Measurements from ENCODE around the gene TMEM200B. TPM values are rescaled to one million over a fixed set of nuclear protein-coding genes. Genes with fewer than 3 reads are reported as not detected.
A peak's percentile ranks its signal among the peaks of the same experiment; 100 is the strongest.

Gene TMEM200B
- total RNA-seq, 1 experiment from 2014 or later, result 9.0 TPM

DNA sequence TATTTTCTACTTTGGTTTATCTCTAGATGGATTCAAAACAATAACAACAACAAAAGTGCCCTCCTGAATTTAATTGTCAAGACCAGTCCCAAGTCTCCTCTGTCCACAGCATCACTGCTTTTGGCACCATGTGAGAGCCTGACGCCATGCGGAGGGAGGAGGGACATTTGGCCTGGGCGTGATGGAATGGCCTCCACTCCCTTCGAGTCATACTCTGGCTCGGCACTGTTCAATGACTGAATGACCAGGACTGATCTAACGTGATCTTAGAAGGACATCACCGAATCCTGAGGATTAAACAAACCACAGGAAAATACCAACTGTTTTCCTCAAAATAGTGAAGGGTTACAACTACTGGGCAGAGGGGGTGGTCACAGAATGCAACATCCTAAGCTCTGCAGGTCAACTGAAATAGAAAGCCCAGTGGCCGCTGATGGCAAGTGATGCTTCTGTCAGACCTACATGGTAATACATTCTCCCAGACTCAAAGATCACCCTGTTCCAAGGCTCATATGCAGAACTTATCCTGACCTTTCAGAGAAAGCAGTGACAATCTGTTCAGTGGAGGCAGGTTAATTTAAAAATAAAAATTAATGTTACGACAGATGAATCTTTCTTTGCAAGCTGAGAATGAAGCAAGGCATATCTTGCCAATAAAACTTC is 38.9 kb upstream of the TMEM200B start:
- no TSS peak for BruUV-seq (replicated peaks)
- Histone ChIP-seq H3K4me2 (ENCODE audit: low read length) (no peak overlapping the region), H3K79me2 (ENCODE audit: low read length) (peaks cover 76% of the 10 kb centered on the region), H3K36me3 (ENCODE audit: low read depth, low read length) (peaks cover 69% of the 10 kb centered on the region), H3K4me3 (ENCODE audit: low read length) (no peak overlapping the region), H3K27me3 (ENCODE audit: low read length) (no peaks in the 10 kb centered on the region), H3K9me2 (replicated peaks; ENCODE audit: low read length) (no peaks in the 10 kb centered on the region), H3F3A (ENCODE audit: low read length, unreplicated experiment) (no peaks in the 10 kb centered on the region), H3K9ac (ENCODE audit: low read length) (no peak overlapping the region), H3K9me3 (ENCODE audit: low read length) (no peaks in the 10 kb centered on the region), H2AFZ (ENCODE audit: low read length) (no peak overlapping the region), H3K4me1 (ENCODE audit: insufficient read depth, low read length) (no peaks in the 10 kb centered on the region), H3K27ac (ENCODE audit: low read length) (no peak overlapping the region), H4K20me1 (ENCODE audit: low read length) (peaks cover 17% of the 10 kb centered on the region; the same call in 1 of the 2 replicates)
- ATAC-seq (peak; percentile 15; the same call in 1 of the 2 replicates), DNase-seq (no peak)
- no peak for TF ChIP-seq EZH2 (IDR thresholded peaks at IDR 0.05; ENCODE audit: low read length, unreplicated experiment)
- TF ChIP-seq, protein P1, sequence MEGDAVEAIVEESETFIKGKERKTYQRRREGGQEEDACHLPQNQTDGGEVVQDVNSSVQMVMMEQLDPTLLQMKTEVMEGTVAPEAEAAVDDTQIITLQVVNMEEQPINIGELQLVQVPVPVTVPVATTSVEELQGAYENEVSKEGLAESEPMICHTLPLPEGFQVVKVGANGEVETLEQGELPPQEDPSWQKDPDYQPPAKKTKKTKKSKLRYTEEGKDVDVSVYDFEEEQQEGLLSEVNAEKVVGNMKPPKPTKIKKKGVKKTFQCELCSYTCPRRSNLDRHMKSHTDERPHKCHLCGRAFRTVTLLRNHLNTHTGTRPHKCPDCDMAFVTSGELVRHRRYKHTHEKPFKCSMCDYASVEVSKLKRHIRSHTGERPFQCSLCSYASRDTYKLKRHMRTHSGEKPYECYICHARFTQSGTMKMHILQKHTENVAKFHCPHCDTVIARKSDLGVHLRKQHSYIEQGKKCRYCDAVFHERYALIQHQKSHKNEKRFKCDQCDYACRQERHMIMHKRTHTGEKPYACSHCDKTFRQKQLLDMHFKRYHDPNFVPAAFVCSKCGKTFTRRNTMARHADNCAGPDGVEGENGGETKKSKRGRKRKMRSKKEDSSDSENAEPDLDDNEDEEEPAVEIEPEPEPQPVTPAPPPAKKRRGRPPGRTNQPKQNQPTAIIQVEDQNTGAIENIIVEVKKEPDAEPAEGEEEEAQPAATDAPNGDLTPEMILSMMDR (conservative IDR thresholded peaks at IDR 0.05; ENCODE audit: low read depth, low read length), result no peak
- TF ChIP-seq EZH2phosphoT487 (IDR thresholded peaks at IDR 0.05; ENCODE audit: borderline replicate concordance, low read length), result no peak
- ChIA-PET CTCF (no interaction called here), POLR2A (ENCODE audit: unreplicated experiment) (no interaction called here)
- intact Hi-C loops (cut with micrococcal nuclease), result no loop called here

GRCh38 chr1:29162025-29162424 is 38.3 kb upstream of the TMEM200B start:
- ChIA-PET CTCF (no interaction called here), POLR2A (ENCODE audit: unreplicated experiment) (no interaction called here)
- DNase-seq, result no peak
- H3K9me2 ChIP-seq (replicated peaks; ENCODE audit: low read length), result no peaks in the 10 kb centered on the region
- no peak overlapping the region for H2AFZ ChIP-seq (ENCODE audit: low read length)
- H3F3A ChIP-seq (ENCODE audit: low read length, unreplicated experiment), result no peaks in the 10 kb centered on the region
- no peak overlapping the region for H3K9ac ChIP-seq (ENCODE audit: low read length)
- H3K4me3 ChIP-seq (ENCODE audit: low read length), result no peak overlapping the region
- H4K20me1 ChIP-seq (ENCODE audit: low read length), result peaks cover 17% of the 10 kb centered on the region; the same call in 1 of the 2 replicates
- no peaks in the 10 kb centered on the region for H3K9me3 ChIP-seq (ENCODE audit: low read length)
- ATAC-seq, result no peak
- TF ChIP-seq EZH2 (IDR thresholded peaks at IDR 0.05; ENCODE audit: low read length, unreplicated experiment) (no peak), EZH2phosphoT487 (IDR thresholded peaks at IDR 0.05; ENCODE audit: borderline replicate concordance, low read length) (no peak)
- TF ChIP-seq, protein P1 (conservative IDR thresholded peaks at IDR 0.05; ENCODE audit: low read depth, low read length), result no peak
- no TSS peak for BruUV-seq (replicated peaks)
- H3K79me2 ChIP-seq (ENCODE audit: low read length), result peaks cover 71% of the 10 kb centered on the region
- H3K4me1 ChIP-seq (ENCODE audit: insufficient read depth, low read length), result no peaks in the 10 kb centered on the region
- H3K4me2 ChIP-seq (ENCODE audit: low read length), result no peak overlapping the region
- no peaks in the 10 kb centered on the region for H3K27me3 ChIP-seq (ENCODE audit: low read length)
- intact Hi-C loops (cut with micrococcal nuclease), result no loop called here
- H3K36me3 ChIP-seq (ENCODE audit: low read depth, low read length), result peaks cover 73% of the 10 kb centered on the region
- no peak overlapping the region for H3K27ac ChIP-seq (ENCODE audit: low read length)

GRCh38 chr1:29159773-29160172 is 36.1 kb upstream of the TMEM200B start:
- Histone ChIP-seq H3K79me2 (ENCODE audit: low read length) (peaks cover 63% of the 10 kb centered on the region), H2AFZ (ENCODE audit: low read length) (no peak overlapping the region), H4K20me1 (ENCODE audit: low read length) (peaks cover 23% of the 10 kb centered on the region), H3K9ac (ENCODE audit: low read length) (no peak overlapping the region), H3K4me2 (ENCODE audit: low read length) (no peak overlapping the region), H3K27me3 (ENCODE audit: low read length) (no peaks in the 10 kb centered on the region), H3K9me3 (ENCODE audit: low read length) (no peaks in the 10 kb centered on the region), H3F3A (ENCODE audit: low read length, unreplicated experiment) (no peaks in the 10 kb centered on the region), H3K27ac (ENCODE audit: low read length) (no peak overlapping the region), H3K4me3 (ENCODE audit: low read length) (no peak overlapping the region), H3K4me1 (ENCODE audit: insufficient read depth, low read length) (no peaks in the 10 kb centered on the region), H3K9me2 (replicated peaks; ENCODE audit: low read length) (no peaks in the 10 kb centered on the region), H3K36me3 (ENCODE audit: low read depth, low read length) (peaks cover 72% of the 10 kb centered on the region)
- POLR2A ChIA-PET (ENCODE audit: unreplicated experiment), result no interaction called here
- DNase-seq (no peak), ATAC-seq (no peak)
- no TSS peak for BruUV-seq (replicated peaks)
- intact Hi-C loops (cut with micrococcal nuclease), result no loop called here
- CTCF ChIA-PET, result no interaction called here
- TF ChIP-seq EZH2phosphoT487 (IDR thresholded peaks at IDR 0.05; ENCODE audit: borderline replicate concordance, low read length) (no peak), EZH2 (IDR thresholded peaks at IDR 0.05; ENCODE audit: low read length, unreplicated experiment) (no peak)
- TF ChIP-seq, protein P1 (conservative IDR thresholded peaks at IDR 0.05; ENCODE audit: low read depth, low read length), result no peak
